GM10847 (cell line): Measurements from ENCODE around the gene SND1.

ENCODE experiments used
- POLR2A ChIP-seq: IDR thresholded peaks from 2 replicates; pipeline ENCODE4 v1.6.1; 2011; ENCODE audit not compliant: insufficient read length; ENCODE audit errors: extremely low read depth

The SND1 gene

GRCh38 chr7:128093614-128094570, 441.9 kb downstream of the SND1 start:
- TF ChIP-seq POLR2A = no peak

GRCh38 chr7:128094686-128095085, 442.7 kb downstream of the SND1 start:
- no peak for TF ChIP-seq POLR2A

- TF ChIP-seq POLR2A = no peak
Observed at GRCh38 chr7:128097211-128097731, 445.3 kb downstream of the SND1 start.

GRCh38 chr7:128098629-128099028, 446.6 kb downstream of the SND1 start:
- TF ChIP-seq POLR2A = no peak

- TF ChIP-seq POLR2A = no peak
Observed at GRCh38 chr7:128099204-128099671, 447.2 kb downstream of the SND1 start.

GRCh38 chr7:128100225-128100948, 448.4 kb downstream of the SND1 start:
- no peak for TF ChIP-seq POLR2A

- no peak for TF ChIP-seq POLR2A
Observed at GRCh38 chr7:128100949-128101713, 449.1 kb downstream of the SND1 start.

- no peak for TF ChIP-seq POLR2A
Observed at GRCh38 chr7:128102490-128103291, 450.7 kb downstream of the SND1 start.

- no peak for TF ChIP-seq POLR2A
Observed at GRCh38 chr7:128103498-128104107, 451.6 kb downstream of the SND1 start.

- no peak for TF ChIP-seq POLR2A
Observed at GRCh38 chr7:128104108-128104742, 452.2 kb downstream of the SND1 start.

- no peak for TF ChIP-seq POLR2A
Observed at GRCh38 chr7:128105228-128106022, 453.4 kb downstream of the SND1 start.

- TF ChIP-seq POLR2A = no peak
Observed at GRCh38 chr7:128106821-128107220, 454.8 kb downstream of the SND1 start.

- TF ChIP-seq POLR2A = no peak
Observed at GRCh38 chr7:128108129-128108528, 456.1 kb downstream of the SND1 start.
